H1 (cell line): ENCODE measurements around the gene TOB1. TPM values are rescaled to one million over a fixed set of nuclear protein-coding genes. Genes with fewer than 3 reads are reported as not detected.
A peak's percentile ranks its signal among the peaks of the same experiment; 100 is the strongest.

Experiments used
- CTCF ChIA-PET: fragments of 300-600 bp; sonication (Branson Sonifier 250); formaldehyde crosslinking; loops from one replicate; lab custom pipeline; 2021; ENCODE audit not compliant: partially characterized antibody; lab: Charles Lee
- POLR2A ChIA-PET: fragments of 300-600 bp; sonication (Branson Sonifier 250); formaldehyde crosslinking; loops from one replicate; lab custom pipeline; 2021; ENCODE audit warnings: inconsistent platforms; ENCODE audit not compliant: partially characterized antibody; lab: Charles Lee
- DNase-seq, 2 experiments: peaks; one replicate each; pipeline versions ENCODE4 v3.0.0 to v3.0.0-alpha.2; 2010 to 2022; ENCODE audit warnings: low spot score in 2 of 2, low read depth in 1 of 2, mixed read lengths in 1 of 2
- FAIRE-seq: peaks from 2 replicates; lab custom pipeline; 2011; peaks lifted over from hg19 to GRCh38; lab: Jason Lieb, UNC
- H2AFZ ChIP-seq: 2 replicates; pipeline ENCODE4 v1.8.1; 2012; ENCODE audit warnings: low read length, inconsistent platforms
- H2AK5ac ChIP-seq: 2 replicates; pipeline ENCODE4 v1.6.1; 2013; ENCODE audit warnings: low read depth, low read length
- H2BK120ac ChIP-seq: replicated peaks from 2 replicates; pipeline ENCODE3; 2013; ENCODE audit warnings: low read depth, low read length, inconsistent platforms
- H2BK12ac ChIP-seq: 2 replicates; pipeline ENCODE4 v1.6.1; 2013; ENCODE audit warnings: low read depth, low read length
- H2BK15ac ChIP-seq: 2 replicates; pipeline ENCODE4 v1.6.1; 2013; ENCODE audit warnings: low read length
- H2BK20ac ChIP-seq: 2 replicates; pipeline ENCODE4 v1.6.1; 2013; ENCODE audit warnings: low read length
- H2BK5ac ChIP-seq: 2 replicates; pipeline ENCODE4 v1.6.1; 2013; ENCODE audit warnings: low read depth, low read length
- H3K14ac ChIP-seq: 2 replicates; pipeline ENCODE4 v1.6.1; 2013; ENCODE audit warnings: inconsistent platforms; ENCODE audit not compliant: insufficient read length
- H3K18ac ChIP-seq: 2 replicates; pipeline ENCODE4 v1.6.1; 2013; ENCODE audit warnings: low read length; ENCODE audit errors: extremely low read depth
- H3K23ac ChIP-seq: 2 replicates; pipeline ENCODE4 v1.6.1; 2013; ENCODE audit warnings: inconsistent platforms; ENCODE audit not compliant: insufficient read length
- H3K23me2 ChIP-seq: 2 replicates; pipeline ENCODE4 v1.6.1; 2013; ENCODE audit warnings: low read depth, low read length
- H3K27ac ChIP-seq: 2 replicates; pipeline ENCODE4 v1.6.1; 2011; ENCODE audit warnings: low read depth, low read length, inconsistent platforms
- H3K27me3 ChIP-seq, 4 experiments: replicated peaks in 1 of 4; 1 replicate in 1 of 4; 2 replicates in 3 of 4; pipeline versions ENCODE4 v1.6.1 to v1.8.1; 2011 to 2013; ENCODE audit warnings: low read length in 3 of 4, mild to moderate bottlenecking in 3 of 4, inconsistent platforms in 2 of 4, mixed read lengths in 2 of 4, moderate library complexity in 1 of 4; ENCODE audit not compliant: control insufficient read depth in 3 of 4, insufficient read depth in 3 of 4; ENCODE audit errors: extremely low read depth in 1 of 4
- H3K36me3 ChIP-seq, 4 experiments: 2 replicates each; pipeline versions ENCODE4 v1.6.1 to v1.8.1; 2011 to 2013; ENCODE audit warnings: mild to moderate bottlenecking in 4 of 4, low read length in 3 of 4, moderate library complexity in 2 of 4, control low read depth in 1 of 4, inconsistent platforms in 1 of 4; ENCODE audit not compliant: insufficient read depth in 4 of 4, control insufficient read depth in 2 of 4
- H3K4ac ChIP-seq: replicated peaks from 2 replicates; pipeline ENCODE3; 2013; ENCODE audit warnings: low read length, low read depth, mixed read lengths, inconsistent platforms; ENCODE audit not compliant: insufficient read length
- H3K4me1 ChIP-seq, 4 experiments: replicated peaks in 1 of 4; 1 replicate in 1 of 4; 2 replicates in 3 of 4; pipeline versions ENCODE4 v1.6.1 to v1.8.1; 2011 to 2013; ENCODE audit warnings: low read length in 3 of 4, inconsistent platforms in 2 of 4, mixed read lengths in 1 of 4; ENCODE audit not compliant: insufficient read depth in 4 of 4, control insufficient read depth in 3 of 4
- H3K4me2 ChIP-seq, 2 experiments: 2 replicates each; pipeline versions ENCODE4 v1.6.1 to v1.8.1; 2011 to 2013; ENCODE audit warnings: low read depth in 2 of 2, low read length in 2 of 2, control low read depth in 1 of 2, inconsistent platforms in 1 of 2, mild to moderate bottlenecking in 1 of 2; ENCODE audit not compliant: insufficient read depth in 1 of 2
- H3K4me3 ChIP-seq, 4 experiments: fragments of 200-600, 300-600 bp in 1 of 4; sonication (generic), shearing (Covaris generic), sonication (Bioruptor Twin) in 1 of 4; 2 replicates each; pipeline versions ENCODE4 v1.5.1 to v1.8.1; 2011 to 2016; ENCODE audit warnings: low read length in 4 of 4, low read depth in 3 of 4, control low read depth in 2 of 4, inconsistent platforms in 2 of 4, mild to moderate bottlenecking in 2 of 4, mixed read lengths in 1 of 4, moderate library complexity in 1 of 4; ENCODE audit not compliant: insufficient read depth in 2 of 4; ENCODE audit errors: extremely low read depth in 1 of 4
- H3K56ac ChIP-seq: replicated peaks from 2 replicates; pipeline ENCODE3; 2013; ENCODE audit warnings: low read depth, mild to moderate bottlenecking, mixed read lengths, low read length, inconsistent platforms; ENCODE audit not compliant: insufficient read length
- H3K79me1 ChIP-seq: 2 replicates; pipeline ENCODE4 v1.6.1; 2013; ENCODE audit warnings: low read depth, low read length, control low read depth
- H3K79me2 ChIP-seq, 2 experiments: 2 replicates each; pipeline versions ENCODE4 v1.6.1 to v1.8.1; 2012 to 2013; ENCODE audit warnings: low read length in 2 of 2, mild to moderate bottlenecking in 2 of 2, inconsistent platforms in 1 of 2; ENCODE audit not compliant: insufficient read depth in 2 of 2, control insufficient read depth in 1 of 2
- H3K9ac ChIP-seq, 4 experiments: replicated peaks in 1 of 4; 1 replicate in 1 of 4; 2 replicates in 3 of 4; pipeline versions ENCODE4 v1.6.1 to v1.8.1; 2011 to 2013; ENCODE audit warnings: low read depth in 3 of 4, low read length in 3 of 4, control low read depth in 2 of 4, mild to moderate bottlenecking in 2 of 4, moderate library complexity in 2 of 4, inconsistent platforms in 1 of 4; ENCODE audit errors: extremely low read depth in 1 of 4
- H3K9me3 ChIP-seq, 2 experiments: 2 replicates each; pipeline versions ENCODE4 v1.6.1 to v1.8.1; 2012 to 2013; ENCODE audit warnings: mild to moderate bottlenecking in 2 of 2, moderate library complexity in 2 of 2, control low read depth in 1 of 2, inconsistent platforms in 1 of 2, low read depth in 1 of 2, low read length in 1 of 2, mixed read lengths in 1 of 2; ENCODE audit not compliant: insufficient read depth in 2 of 2
- H4K20me1 ChIP-seq, 2 experiments: replicated peaks in 1 of 2; 2 replicates each; pipeline versions ENCODE3 to v1.8.1; 2011 to 2013; ENCODE audit warnings: inconsistent platforms in 2 of 2, low read length in 2 of 2, mild to moderate bottlenecking in 1 of 2; ENCODE audit not compliant: insufficient read depth in 2 of 2, control insufficient read depth in 1 of 2
- H4K5ac ChIP-seq: 2 replicates; pipeline ENCODE4 v1.6.1; 2013; ENCODE audit warnings: low read length, low read depth, mixed read lengths, inconsistent platforms; ENCODE audit not compliant: insufficient read length
- H4K8ac ChIP-seq: 2 replicates; pipeline ENCODE4 v1.8.0; 2013; ENCODE audit warnings: mild to moderate bottlenecking, moderate library complexity, low read length, inconsistent platforms; ENCODE audit not compliant: insufficient read depth; ENCODE audit errors: extremely low read depth
- H4K91ac ChIP-seq: replicated peaks from 2 replicates; pipeline ENCODE3; 2013; ENCODE audit warnings: low read length, mixed read lengths, inconsistent platforms; ENCODE audit not compliant: insufficient read length
- ASH2L ChIP-seq: fragments of 200-600, 300-600 bp; sonication (generic); IDR thresholded peaks from one replicate; pipeline ENCODE4 v1.7.1; 2017; ENCODE audit warnings: low read length
- BCL11A ChIP-seq, 2 experiments: IDR thresholded peaks; one replicate each; pipeline ENCODE4 v1.6.1; 2011; ENCODE audit warnings: low read depth in 2 of 2, low read length in 2 of 2, mild to moderate bottlenecking in 2 of 2
- CREB1 ChIP-seq: IDR thresholded peaks from 2 replicates; pipeline ENCODE4 v1.6.1; 2012; ENCODE audit warnings: inconsistent platforms
- CTBP2 ChIP-seq: IDR thresholded peaks from 2 replicates; pipeline ENCODE4 v1.7.0; 2011; ENCODE audit warnings: borderline replicate concordance, mild to moderate bottlenecking, moderate library complexity, mixed read lengths, low read length; ENCODE audit not compliant: insufficient read depth, insufficient read length
- MAFK ChIP-seq: IDR thresholded peaks from 2 replicates; pipeline ENCODE4 v1.6.1; 2012; ENCODE audit warnings: low read depth, mild to moderate bottlenecking, improper control_type of control experiment, low read length
- RFX5 ChIP-seq: IDR thresholded peaks from 2 replicates; pipeline ENCODE4 v1.6.1; 2011; ENCODE audit warnings: low read depth, low read length, improper control_type of control experiment, borderline replicate concordance
- SIRT6 ChIP-seq: IDR thresholded peaks from one replicate; pipeline ENCODE4 v1.7.1; 2012; ENCODE audit warnings: low read length, inconsistent platforms
- WGBS, 2 experiments: shearing (Covaris generic) in 1 of 2; methylation state at CpG; one replicate each; pipeline versions ENCODE4 v1.1.6 to v1.1.7; 2013 to 2015; ENCODE audit warnings: low lambda C conversion rate in 2 of 2, mixed read lengths in 2 of 2, inconsistent platforms in 1 of 2, low coverage in 1 of 2, missing lambda C conversion rate in 1 of 2; ENCODE audit not compliant: insufficient replicate concordance in 2 of 2, insufficient coverage in 1 of 2, insufficient read length in 1 of 2; ENCODE audit errors: extremely low coverage in 1 of 2, missing lambda C conversion rate in 1 of 2; 5-methylcytosine and 5-hydroxymethylcytosine counted together
- polyA plus RNA-seq, 7 experiments: library from polyadenylated mRNA; depleted of rRNA in 3 of 7; stranded (reverse) in 5 of 7; unstranded in 2 of 7; fragments of >200 nt in 5 of 7; fragments of 200-250 nt in 2 of 7; gene quantifications; 1 replicate in 5 of 7; 2 replicates in 1 of 7; 4 replicates in 1 of 7; pipeline versions ENCODE4 v1.2.1 to v1.2.3, GENCODE V29; 2011 to 2013; ENCODE audit warnings: missing spikeins in 2 of 7, mixed read lengths in 2 of 7
- total RNA-seq: library from RNA; stranded (reverse); fragmentation: NEBNext Ultra II Directional; extraction: Animal tissue kit (Norgen Biotek cat#: 25700); gene quantifications from 2 replicates; pipeline ENCODE4 v1.2.1, GENCODE V29; 2021
- TF ChIP-seq, protein P1 (sequence below): IDR thresholded peaks from 2 replicates; pipeline ENCODE4 v1.6.1; 2012; ENCODE audit warnings: inconsistent platforms

The TOB1 gene
- total and polyA plus RNA-seq, 2 of the 8 experiments (the other 6 are each of a cell fraction or from before 2014, with no cell fraction given): 14.4 to 20.8 TPM

GRCh38 chr17:50913120-50913519, 47.0 kb upstream of the TOB1 start:
- H3K79me2 ChIP-seq: no peaks in the 10 kb centered on the region
- H4K8ac ChIP-seq: no peak overlapping the region
- no peak overlapping the region for H3K56ac ChIP-seq
- H4K20me1 ChIP-seq: no peaks in the 10 kb centered on the region
- H2BK12ac ChIP-seq: 0 out of 2 replicates have a peak overlapping the region, but pooled peaks have one; percentile 68
- H3K27ac ChIP-seq: no peak overlapping the region
- ChIA-PET POLR2A (interaction anchor here (0.8 kb wide), 1 partner anchor 46 kb away, joined by 3 read pairs; no protein-coding TSS in a partner anchor), CTCF (interaction anchor here (0.8 to 2.8 kb wide), 4 partner anchors 8 to 65 kb away, joined by 4 to 9 read pairs (median 6); no protein-coding TSS in a partner anchor)
- FAIRE-seq: no peak
- H2BK5ac ChIP-seq: no peak overlapping the region
- H2BK20ac ChIP-seq: no peak overlapping the region
- H3K23me2 ChIP-seq: no peaks in the 10 kb centered on the region
- no peak overlapping the region for H4K91ac ChIP-seq
- no peak overlapping the region for H3K4ac ChIP-seq
- no peaks in the 10 kb centered on the region for H3K79me1 ChIP-seq
- no peak for DNase-seq
- peaks cover 0 to 1% (median 0%) of the 10 kb centered on the region in 4 experiments; a peak in 2 of 7 replicates for H3K27me3 ChIP-seq
- no peak overlapping the region for H2AFZ ChIP-seq
- WGBS, 2 experiments: 81% methylated on average over 2 of the region's 2 CpGs; no CpG with 5 or more reads in 1 of the 2 experiments
- H2AK5ac ChIP-seq: no peak overlapping the region
- peaks cover 2 to 47% (median 32%) of the 10 kb centered on the region in 4 experiments for H3K4me1 ChIP-seq
- no peak overlapping the region for H3K4me3 ChIP-seq
- H2BK15ac ChIP-seq: no peak overlapping the region
- H3K9ac ChIP-seq: no peak overlapping the region
- H3K36me3 ChIP-seq: no peaks in the 10 kb centered on the region
- no peak overlapping the region for H4K5ac ChIP-seq
- no peak overlapping the region for H3K4me2 ChIP-seq
- H3K23ac ChIP-seq: no peak overlapping the region
- no peaks in the 10 kb centered on the region for H3K9me3 ChIP-seq
- no peak overlapping the region for H3K14ac ChIP-seq
- H3K18ac ChIP-seq: no peak overlapping the region
- no peak overlapping the region for H2BK120ac ChIP-seq
- TF ChIP-seq CTBP2 (no peak), BCL11A (IDR thresholded peaks at IDR 0.05; ENCODE audit: low read depth in 2 of 2, low read length in 2 of 2) (no peak), MAFK (no peak), ASH2L (no peak), SIRT6 (no peak), RFX5 (no peak), CREB1 (no peak)
- TF ChIP-seq, protein P1, sequence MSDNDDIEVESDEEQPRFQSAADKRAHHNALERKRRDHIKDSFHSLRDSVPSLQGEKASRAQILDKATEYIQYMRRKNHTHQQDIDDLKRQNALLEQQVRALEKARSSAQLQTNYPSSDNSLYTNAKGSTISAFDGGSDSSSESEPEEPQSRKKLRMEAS: no peak
